Skeletal muscle tissue (tissue), 4 donors: Measurements from ENCODE around the gene TSPAN18. TPM values are rescaled to one million over a fixed set of nuclear protein-coding genes. Genes with fewer than 3 reads are reported as not detected.

Source experiments
- H3K27ac ChIP-seq: one replicate; pipeline ENCODE4 v1.7.0; 2013; ENCODE audit warnings: mild to moderate bottlenecking, low read depth, low read length, inconsistent platforms
- H3K27me3 ChIP-seq, 3 donors: one replicate each; pipeline ENCODE4 v1.7.0; 2013; ENCODE audit warnings: low read length in 3 of 3; ENCODE audit not compliant: control insufficient read depth in 3 of 3, insufficient read depth in 3 of 3
- H3K36me3 ChIP-seq, 3 donors: one replicate each; pipeline ENCODE4 v1.7.0; 2013; ENCODE audit warnings: low read length in 3 of 3; ENCODE audit not compliant: control insufficient read depth in 3 of 3, insufficient read depth in 3 of 3
- H3K4me1 ChIP-seq, 3 donors: one replicate each; pipeline ENCODE4 v1.7.0; 2013; ENCODE audit warnings: low read length in 3 of 3, mild to moderate bottlenecking in 3 of 3; ENCODE audit not compliant: control insufficient read depth in 3 of 3, insufficient read depth in 3 of 3
- H3K4me3 ChIP-seq, 3 donors: one replicate each; pipeline ENCODE4 v1.7.0; 2013; ENCODE audit warnings: low read length in 3 of 3
- H3K9ac ChIP-seq, 3 donors: one replicate each; pipeline ENCODE4 v1.7.0; 2013; ENCODE audit warnings: low read length in 3 of 3, mild to moderate bottlenecking in 3 of 3, moderate library complexity in 2 of 3, low read depth in 1 of 3
- H3K9me3 ChIP-seq, 3 donors: one replicate each; pipeline ENCODE4 v1.7.0; 2013; ENCODE audit warnings: low read length in 3 of 3; ENCODE audit not compliant: control insufficient read depth in 3 of 3
- total RNA-seq: library from RNA; depleted of rRNA; stranded (reverse); fragments of >200 nt; gene quantifications from one replicate; pipeline ENCODE4 v1.2.3, GENCODE V29; 2014
- donor health status: Osteomylitis.

TSPAN18 gene
- total RNA-seq, 1 donor from 2014 or later, result 11.5 TPM

DNA sequence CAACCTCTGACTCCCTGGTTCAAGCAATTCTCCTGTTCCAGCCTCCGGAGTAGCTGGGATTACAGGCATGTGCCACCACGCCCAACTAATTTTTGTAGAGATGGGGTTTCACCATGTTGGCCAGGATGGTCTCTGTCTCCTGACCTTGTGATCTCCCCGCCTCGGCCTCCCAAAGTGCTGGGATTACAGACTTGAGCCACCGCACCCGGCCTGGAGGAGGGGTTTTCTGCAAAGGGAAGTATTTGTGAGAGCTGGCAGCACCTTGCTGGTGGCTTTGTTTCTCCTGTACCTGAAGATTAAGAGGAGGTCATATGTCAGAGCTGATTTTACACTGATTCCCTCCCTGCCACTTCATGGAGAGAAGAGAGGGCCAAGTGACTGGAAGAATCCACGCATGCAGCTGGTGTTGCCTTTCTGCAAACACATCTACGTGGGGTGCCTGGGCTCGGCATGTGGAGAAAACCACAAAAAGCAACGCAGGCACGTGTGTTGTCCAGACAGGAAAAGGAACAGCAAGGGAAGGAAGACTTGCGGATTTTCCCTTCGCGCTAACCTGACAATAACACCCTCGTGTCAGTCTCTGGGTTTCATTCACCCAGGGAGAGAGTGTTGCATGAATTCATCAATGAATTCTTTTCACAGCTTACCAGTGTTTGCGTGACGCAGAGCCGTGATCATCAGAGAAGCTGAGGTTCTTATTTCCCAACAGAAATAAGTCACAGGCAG lies 61.9 kb downstream of the TSPAN18 start:
- Histone ChIP-seq H3K9ac (no peak overlapping the region), H3K9me3 (no peaks in the 10 kb centered on the region), H3K4me3 (no peak overlapping the region), H3K27ac (no peak overlapping the region), H3K4me1 (peaks cover 0 to 6% (median 5%) of the 10 kb centered on the region in 3 donors), H3K27me3 (peaks cover 0 to 15% (median 2%) of the 10 kb centered on the region in 3 donors), H3K36me3 (no peaks in the 10 kb centered on the region)

DNA sequence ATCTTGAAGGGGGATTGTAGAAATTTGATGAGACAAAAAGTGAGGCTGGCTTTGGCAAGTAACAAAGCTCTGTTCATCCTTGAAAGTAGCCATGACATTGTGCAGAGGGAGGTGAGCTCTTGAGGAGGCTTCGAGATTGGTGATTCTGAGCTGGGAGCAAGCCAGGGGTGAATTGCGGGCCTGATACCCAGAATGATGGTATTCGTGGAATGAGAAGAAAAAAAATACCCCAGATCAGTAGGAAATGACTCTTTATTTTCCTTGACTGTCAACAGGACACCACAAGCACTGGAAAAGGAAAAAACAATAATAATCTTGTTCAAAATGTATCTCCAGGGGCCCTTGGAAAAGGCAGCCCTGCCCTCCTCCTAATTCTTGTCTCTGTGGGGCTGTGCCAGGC lies 62.7 kb downstream of the TSPAN18 start:
- Histone ChIP-seq H3K9me3 (no peaks in the 10 kb centered on the region), H3K27ac (no peak overlapping the region), H3K4me1 (peaks cover 0 to 3% (median 0%) of the 10 kb centered on the region in 3 donors), H3K4me3 (no peak overlapping the region), H3K27me3 (peaks cover 0 to 15% (median 2%) of the 10 kb centered on the region in 3 donors), H3K36me3 (no peaks in the 10 kb centered on the region), H3K9ac (no peak overlapping the region)

DNA sequence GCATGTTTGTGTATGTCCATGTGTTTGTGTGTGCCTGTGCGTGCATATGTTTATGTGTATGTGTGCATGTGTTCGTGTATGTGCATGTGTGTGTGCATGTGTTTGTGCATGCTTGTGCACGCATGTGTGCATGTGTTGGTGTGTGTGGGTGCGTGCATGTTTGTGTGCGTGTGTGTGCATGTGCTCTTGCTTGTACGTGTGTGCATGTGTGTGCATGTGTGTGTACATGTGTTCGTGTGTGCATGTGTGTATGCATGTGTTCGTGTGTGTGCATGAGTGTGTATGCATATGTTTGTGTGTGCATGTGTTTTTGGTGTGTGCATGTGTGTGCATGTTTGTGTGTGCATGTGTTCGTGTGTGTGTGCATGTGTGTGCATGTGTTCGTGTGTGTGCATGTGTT lies 63.4 kb downstream of the TSPAN18 start:
- Histone ChIP-seq H3K36me3 (no peaks in the 10 kb centered on the region), H3K4me3 (no peak overlapping the region), H3K9me3 (no peaks in the 10 kb centered on the region), H3K27ac (no peak overlapping the region), H3K4me1 (peaks cover 0 to 2% (median 0%) of the 10 kb centered on the region in 3 donors), H3K27me3 (peaks cover 0 to 16% (median 3%) of the 10 kb centered on the region in 3 donors), H3K9ac (no peak overlapping the region)

DNA sequence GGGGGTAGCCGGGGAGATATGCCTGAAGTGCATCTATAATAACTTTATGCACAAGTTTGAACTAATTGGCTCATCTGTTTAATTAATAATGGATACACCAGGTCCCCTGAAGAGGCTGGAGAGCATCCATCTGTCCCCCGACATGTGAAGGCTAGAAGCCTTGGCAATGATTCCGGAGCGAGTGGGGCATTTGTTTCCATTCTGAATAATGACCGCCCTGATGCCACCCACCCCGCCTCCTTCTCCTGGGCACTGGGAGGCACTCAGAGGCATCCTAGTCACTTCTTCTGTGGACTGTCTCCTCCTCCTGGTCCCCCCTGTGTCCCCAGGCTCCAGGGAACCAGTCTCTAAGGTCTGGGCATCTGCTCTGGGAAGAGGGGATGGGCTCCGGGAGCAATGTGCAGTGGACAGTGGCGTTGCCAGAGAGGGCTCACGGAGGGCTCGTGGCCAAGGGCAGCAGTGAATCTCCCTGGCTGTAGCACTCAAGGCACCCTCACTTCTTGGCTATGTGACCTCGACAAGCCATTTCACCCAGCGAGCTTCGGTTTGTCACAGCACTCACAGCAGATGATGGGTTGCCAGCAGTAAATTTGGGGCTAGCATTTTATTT lies 64.7 kb downstream of the TSPAN18 start:
- Histone ChIP-seq H3K27ac (no peak overlapping the region), H3K4me1 (no peaks in the 10 kb centered on the region), H3K9ac (no peak overlapping the region), H3K4me3 (no peak overlapping the region), H3K27me3 (peaks cover 0 to 25% (median 5%) of the 10 kb centered on the region in 3 donors), H3K9me3 (no peaks in the 10 kb centered on the region), H3K36me3 (no peaks in the 10 kb centered on the region)

DNA sequence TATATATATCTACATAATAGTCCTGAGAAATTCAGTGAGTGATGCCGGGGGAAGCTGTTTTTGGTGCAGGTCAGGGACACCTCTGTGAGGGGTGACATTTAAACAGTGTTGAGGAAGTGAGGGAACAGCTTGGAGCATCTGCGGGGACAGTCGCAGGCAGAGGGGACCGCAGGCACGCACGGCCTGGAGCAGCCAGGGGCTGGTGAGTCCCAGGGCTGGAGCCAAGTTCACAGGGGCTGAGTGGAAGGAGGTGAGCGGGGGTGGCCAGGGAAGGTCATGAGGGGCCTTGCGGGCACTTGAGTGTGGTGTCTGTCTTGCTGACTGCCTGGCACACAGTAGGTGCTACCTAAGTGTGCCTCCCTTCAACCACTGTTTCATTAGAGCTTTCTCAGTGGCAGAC lies 65.4 kb downstream of the TSPAN18 start:
- no peak overlapping the region for H3K4me3 ChIP-seq
- H3K36me3 ChIP-seq, result no peaks in the 10 kb centered on the region
- H3K9me3 ChIP-seq, result no peaks in the 10 kb centered on the region
- H3K4me1 ChIP-seq, result no peaks in the 10 kb centered on the region
- no peak overlapping the region for H3K27ac ChIP-seq
- H3K9ac ChIP-seq, result no peak overlapping the region
- H3K27me3 ChIP-seq, result peaks cover 0 to 28% (median 5%) of the 10 kb centered on the region in 3 donors

DNA sequence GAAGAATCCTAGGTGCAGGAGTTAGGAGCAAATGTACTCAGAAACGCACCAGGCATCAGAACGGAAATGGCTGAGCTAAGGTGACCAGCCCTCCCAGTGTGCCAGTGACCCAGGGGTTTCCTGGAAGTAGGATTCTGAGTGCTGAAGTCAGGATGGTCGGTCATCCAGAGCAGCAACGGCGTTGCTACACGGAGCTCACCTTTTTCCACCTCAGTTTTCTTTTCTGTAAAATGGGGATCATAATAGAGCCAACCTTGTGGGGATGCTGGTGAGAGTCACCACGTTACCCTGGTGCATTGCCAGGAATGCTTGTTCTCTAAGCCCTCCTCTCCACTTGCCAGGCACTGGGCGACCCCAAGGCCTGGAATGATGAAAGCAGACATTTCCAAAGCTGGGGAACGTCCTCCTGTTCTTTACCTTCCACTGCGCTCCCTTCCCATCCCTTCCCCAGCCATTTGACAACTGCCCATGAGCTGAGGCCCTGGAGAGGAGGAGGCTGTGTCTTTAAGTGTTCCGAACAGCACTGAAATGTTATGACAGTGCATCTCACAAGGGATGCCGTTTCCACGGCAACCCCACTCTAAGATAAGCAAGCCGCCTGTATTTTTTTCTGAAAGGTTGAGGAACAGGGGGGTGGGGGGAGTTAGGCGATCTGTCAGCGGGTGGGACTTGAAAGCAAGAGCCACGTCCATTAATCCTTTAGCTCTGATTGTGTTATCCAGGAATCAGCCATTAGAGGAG lies 66.8 kb downstream of the TSPAN18 start:
- Histone ChIP-seq H3K9ac (no peak overlapping the region), H3K27me3 (peaks cover 0 to 32% (median 5%) of the 10 kb centered on the region in 3 donors), H3K4me1 (no peaks in the 10 kb centered on the region), H3K4me3 (no peak overlapping the region), H3K27ac (no peak overlapping the region), H3K9me3 (no peaks in the 10 kb centered on the region), H3K36me3 (no peaks in the 10 kb centered on the region)

DNA sequence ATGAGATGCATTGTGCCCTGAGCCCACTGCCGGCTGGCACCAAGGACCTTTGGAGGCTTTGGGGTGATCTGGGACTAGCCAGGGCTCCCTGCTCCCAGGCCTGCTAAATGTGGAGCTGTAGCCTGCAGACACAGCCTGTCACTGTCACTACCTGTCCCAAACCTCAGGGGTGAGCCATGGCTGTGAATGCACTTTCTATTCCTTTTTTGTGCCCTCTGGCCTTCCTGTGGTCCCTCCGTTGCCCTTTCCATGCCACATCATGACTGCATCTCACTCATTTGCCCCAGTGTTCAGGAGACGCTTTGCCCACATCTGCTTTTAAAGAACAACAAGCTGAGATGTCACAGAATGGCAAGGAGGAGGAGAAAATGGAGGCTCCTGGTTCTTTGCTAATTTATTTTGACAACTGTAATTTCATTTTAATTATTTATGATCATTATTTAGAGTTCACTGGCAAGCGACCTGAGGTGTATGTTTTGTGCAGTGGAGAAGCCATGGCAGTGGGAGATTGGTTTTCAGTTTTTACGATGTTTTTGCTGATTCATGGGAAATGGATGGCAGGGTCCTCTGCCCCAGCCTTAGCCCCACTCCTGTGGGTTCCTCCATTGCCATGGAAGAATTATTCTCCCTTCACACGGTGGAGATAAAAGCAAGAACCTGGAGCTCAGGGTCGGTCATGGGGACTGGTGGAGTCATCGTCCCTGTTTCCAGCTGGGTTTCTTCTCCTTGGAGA lies 69.2 kb downstream of the TSPAN18 start:
- Histone ChIP-seq H3K27ac (no peak overlapping the region), H3K36me3 (no peaks in the 10 kb centered on the region), H3K9ac (no peak overlapping the region), H3K27me3 (peaks cover 0 to 40% (median 12%) of the 10 kb centered on the region in 3 donors), H3K4me1 (no peaks in the 10 kb centered on the region), H3K4me3 (no peak overlapping the region), H3K9me3 (no peaks in the 10 kb centered on the region)

DNA sequence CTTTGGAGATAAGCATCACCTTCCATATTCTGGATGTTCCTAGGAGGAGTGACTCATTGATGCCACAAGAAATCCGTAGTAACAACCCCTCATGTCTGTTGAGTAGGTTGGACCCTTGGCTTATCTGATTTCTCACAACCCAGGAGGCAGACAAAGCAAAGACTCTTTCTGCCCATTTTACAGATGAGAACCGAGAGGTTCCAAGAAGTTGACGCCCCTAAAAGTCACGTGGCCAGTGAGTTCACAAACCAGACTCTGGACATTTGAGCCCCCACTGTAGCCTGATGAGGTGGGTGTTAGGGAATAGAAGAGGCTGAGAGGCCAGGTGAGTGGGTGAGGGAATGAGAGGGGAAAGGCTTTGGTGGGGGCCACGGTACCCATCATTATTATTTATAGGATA lies 70.3 kb downstream of the TSPAN18 start:
- no peak overlapping the region for H3K27ac ChIP-seq
- no peaks in the 10 kb centered on the region for H3K9me3 ChIP-seq
- no peak overlapping the region for H3K4me3 ChIP-seq
- H3K27me3 ChIP-seq, result peaks cover 0 to 37% (median 16%) of the 10 kb centered on the region in 3 donors
- H3K36me3 ChIP-seq, result no peaks in the 10 kb centered on the region
- no peak overlapping the region for H3K9ac ChIP-seq
- no peaks in the 10 kb centered on the region for H3K4me1 ChIP-seq

DNA sequence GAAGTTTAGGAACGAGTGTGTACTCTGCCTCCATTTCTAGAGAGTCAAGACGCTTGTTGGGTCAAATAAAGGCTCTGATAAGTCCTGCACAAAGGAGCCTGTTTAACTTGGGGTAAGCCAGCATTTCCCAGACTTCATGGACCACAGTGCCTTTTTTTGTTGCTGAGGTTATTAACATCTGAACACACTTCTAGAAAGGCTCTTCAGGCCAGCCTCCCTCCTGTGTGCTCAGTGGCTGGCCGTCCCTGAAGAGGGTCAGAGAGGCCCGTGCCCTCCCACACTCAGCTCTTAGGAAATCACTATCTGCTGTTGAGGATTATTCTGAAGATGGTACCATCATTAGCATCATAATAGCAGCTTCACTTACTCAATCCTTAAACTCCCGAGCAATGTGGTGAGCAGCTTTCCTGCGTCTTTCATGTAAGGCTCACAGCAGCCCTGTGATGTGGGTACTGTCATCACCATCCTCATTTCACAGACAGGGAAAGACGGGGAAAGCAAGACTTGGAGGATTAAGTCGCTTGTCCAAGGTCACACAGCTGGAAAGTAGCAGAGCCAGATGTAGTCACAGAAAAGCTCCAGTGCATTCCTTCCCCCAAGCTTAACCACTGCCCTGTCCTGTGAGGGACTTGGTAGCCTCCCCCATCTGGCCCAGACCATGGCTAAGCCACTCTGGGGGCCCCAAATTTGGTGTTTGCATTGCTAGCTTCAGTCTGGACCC lies 71.3 kb downstream of the TSPAN18 start:
- no peaks in the 10 kb centered on the region for H3K4me1 ChIP-seq
- H3K4me3 ChIP-seq, result no peak overlapping the region
- H3K9ac ChIP-seq, result no peak overlapping the region
- H3K9me3 ChIP-seq, result no peaks in the 10 kb centered on the region
- H3K27ac ChIP-seq, result no peak overlapping the region
- H3K36me3 ChIP-seq, result no peaks in the 10 kb centered on the region
- H3K27me3 ChIP-seq, result peaks cover under 1 to 38% (median 15%) of the 10 kb centered on the region in 3 donors
